ENCODE data around the gene RIPPLY2. TPM values are rescaled to one million over a fixed set of nuclear protein-coding genes. Genes with fewer than 3 reads are reported as not detected.

The RIPPLY2 gene
- total RNA-seq, 1 donor from 2014 or later = not detected

DNA sequence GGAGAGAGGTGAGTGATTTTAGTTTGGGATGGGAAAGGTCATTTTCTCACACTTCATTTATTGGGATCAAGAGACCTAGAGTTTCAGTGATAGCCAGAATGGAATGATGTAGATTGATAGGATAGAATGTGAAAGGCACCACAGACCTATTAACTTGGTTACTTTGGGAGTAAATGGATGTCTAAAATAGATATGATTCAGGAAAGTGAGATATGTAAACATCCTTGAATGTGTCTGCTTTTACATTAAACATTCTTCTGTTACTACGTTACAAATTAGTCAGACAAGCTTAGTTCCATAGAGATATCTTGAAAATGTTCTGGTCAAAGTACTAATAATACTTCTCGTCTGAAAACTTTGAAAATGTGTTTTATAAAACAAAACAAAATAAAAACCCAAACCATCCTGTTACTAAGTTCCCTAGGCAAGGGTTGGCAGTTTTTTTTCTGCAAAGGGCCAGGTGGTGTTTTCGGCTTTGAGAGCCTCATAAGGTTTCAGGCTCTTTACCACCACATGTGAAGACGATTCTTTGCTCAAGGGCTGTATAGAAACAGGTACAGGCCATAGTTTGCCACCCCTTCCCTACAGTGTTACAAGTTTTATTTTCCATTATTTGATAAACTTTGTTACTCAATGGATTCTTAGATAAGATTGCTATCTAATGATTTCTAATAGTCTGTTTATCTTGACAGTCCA is 9.8 kb downstream of the RIPPLY2 start:
- no peaks in the 10 kb centered on the region for H3K36me3 ChIP-seq (ENCODE audit: control insufficient read depth, insufficient read depth, low read length)

DNA sequence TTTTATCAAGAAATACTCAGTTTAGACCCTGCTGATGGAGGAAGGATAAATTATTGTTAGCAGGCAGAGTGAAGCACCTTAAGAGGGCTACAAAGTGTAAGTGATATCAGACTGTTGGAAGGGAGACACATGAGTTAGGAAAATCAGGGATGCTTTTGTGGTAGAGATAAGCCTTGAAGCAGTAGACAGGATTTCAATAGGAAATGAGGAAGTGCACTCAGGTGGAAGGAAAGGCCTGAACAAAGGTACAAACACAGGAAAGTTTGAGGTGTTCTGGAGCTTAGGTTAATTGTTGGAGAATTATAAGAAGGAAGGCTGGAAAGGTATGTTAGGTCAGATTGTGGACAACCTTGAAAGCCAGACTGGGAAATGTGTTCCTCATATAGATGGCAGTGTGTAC is 13.9 kb downstream of the RIPPLY2 start:
- Histone ChIP-seq H3K27me3 (ENCODE audit: control insufficient read depth, insufficient read depth, low read length) (no peaks in the 10 kb centered on the region), H3K36me3 (ENCODE audit: control insufficient read depth, insufficient read depth, low read length) (no peaks in the 10 kb centered on the region), H3K4me3 (ENCODE audit: low read depth, low read length) (no peak overlapping the region)
- no peak for DNase-seq (ENCODE audit: low read depth)
- TF ChIP-seq, protein P1, sequence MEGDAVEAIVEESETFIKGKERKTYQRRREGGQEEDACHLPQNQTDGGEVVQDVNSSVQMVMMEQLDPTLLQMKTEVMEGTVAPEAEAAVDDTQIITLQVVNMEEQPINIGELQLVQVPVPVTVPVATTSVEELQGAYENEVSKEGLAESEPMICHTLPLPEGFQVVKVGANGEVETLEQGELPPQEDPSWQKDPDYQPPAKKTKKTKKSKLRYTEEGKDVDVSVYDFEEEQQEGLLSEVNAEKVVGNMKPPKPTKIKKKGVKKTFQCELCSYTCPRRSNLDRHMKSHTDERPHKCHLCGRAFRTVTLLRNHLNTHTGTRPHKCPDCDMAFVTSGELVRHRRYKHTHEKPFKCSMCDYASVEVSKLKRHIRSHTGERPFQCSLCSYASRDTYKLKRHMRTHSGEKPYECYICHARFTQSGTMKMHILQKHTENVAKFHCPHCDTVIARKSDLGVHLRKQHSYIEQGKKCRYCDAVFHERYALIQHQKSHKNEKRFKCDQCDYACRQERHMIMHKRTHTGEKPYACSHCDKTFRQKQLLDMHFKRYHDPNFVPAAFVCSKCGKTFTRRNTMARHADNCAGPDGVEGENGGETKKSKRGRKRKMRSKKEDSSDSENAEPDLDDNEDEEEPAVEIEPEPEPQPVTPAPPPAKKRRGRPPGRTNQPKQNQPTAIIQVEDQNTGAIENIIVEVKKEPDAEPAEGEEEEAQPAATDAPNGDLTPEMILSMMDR (IDR thresholded peaks at IDR 0.05; ENCODE audit: insufficient read depth, low read length, poor library complexity, severe bottlenecking) = no peak

More for the DNA sequence above, 9.8 kb downstream of the RIPPLY2 start:
- DNase-seq (ENCODE audit: low read depth) = no peak
- TF ChIP-seq, protein P1 (IDR thresholded peaks at IDR 0.05; ENCODE audit: insufficient read depth, low read length, poor library complexity, severe bottlenecking) = no peak
- Histone ChIP-seq H3K4me3 (ENCODE audit: low read depth, low read length) (no peak overlapping the region), H3K27me3 (ENCODE audit: control insufficient read depth, insufficient read depth, low read length) (no peaks in the 10 kb centered on the region)

DNA sequence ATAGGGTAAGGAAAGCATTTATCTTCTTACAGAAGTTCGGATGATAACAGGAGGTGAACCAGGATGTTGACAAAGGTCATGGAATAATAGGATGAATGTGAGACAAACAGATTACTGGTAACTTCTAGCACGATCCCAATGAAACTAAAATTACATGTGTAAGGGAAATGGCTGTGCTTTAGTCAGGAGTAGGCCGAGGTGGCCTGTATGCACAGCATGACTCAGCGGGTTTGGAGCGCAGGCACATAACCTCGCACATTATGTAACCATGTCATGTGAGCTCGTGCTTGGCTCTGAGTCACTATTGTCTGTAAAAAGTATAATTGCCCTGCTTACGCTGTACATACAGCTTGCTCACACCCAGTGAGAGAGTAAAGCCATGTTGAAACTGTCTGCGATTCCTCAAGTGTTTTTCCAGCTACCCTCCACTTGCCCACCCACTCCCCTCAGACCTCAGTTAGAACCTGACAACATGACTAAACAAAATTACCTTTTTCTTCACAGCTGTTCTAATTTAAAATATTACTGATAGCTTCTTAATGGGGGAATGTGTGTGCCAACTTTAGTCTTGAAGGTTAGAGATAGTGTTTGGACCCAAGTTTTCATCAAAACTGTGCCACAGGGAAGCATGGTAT is 14.5 kb downstream of the RIPPLY2 start:
- Histone ChIP-seq H3K4me3 (ENCODE audit: low read depth, low read length) (no peak overlapping the region), H3K36me3 (ENCODE audit: control insufficient read depth, insufficient read depth, low read length) (no peaks in the 10 kb centered on the region), H3K27me3 (ENCODE audit: control insufficient read depth, insufficient read depth, low read length) (no peaks in the 10 kb centered on the region)
- DNase-seq (ENCODE audit: low read depth) = no peak
- TF ChIP-seq, protein P1 (IDR thresholded peaks at IDR 0.05; ENCODE audit: insufficient read depth, low read length, poor library complexity, severe bottlenecking) = no peak

DNA sequence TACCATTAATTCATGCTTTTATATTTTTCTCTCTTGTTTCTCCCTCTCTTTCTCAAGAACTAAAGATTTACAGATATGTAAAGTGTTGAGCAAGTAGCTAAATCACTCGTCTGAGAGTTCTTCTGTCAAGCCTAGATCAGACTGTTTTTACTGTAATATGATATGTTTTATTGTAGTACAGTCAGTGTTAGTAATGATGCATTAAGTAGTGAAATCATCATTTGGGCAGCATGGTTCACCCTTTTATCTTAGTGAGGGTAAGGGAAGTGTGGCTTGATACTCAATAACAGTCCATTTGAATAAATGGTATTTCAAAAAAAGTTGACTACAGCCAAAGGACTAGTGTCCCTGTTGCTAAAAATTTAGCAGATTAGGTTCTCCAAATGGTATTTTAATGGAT is 15.5 kb downstream of the RIPPLY2 start:
- no peaks in the 10 kb centered on the region for H3K36me3 ChIP-seq (ENCODE audit: control insufficient read depth, insufficient read depth, low read length)
- TF ChIP-seq, protein P1 (IDR thresholded peaks at IDR 0.05; ENCODE audit: insufficient read depth, low read length, poor library complexity, severe bottlenecking) = no peak
- no peak for DNase-seq (ENCODE audit: low read depth)
- H3K27me3 ChIP-seq (ENCODE audit: control insufficient read depth, insufficient read depth, low read length) = no peaks in the 10 kb centered on the region
- H3K4me3 ChIP-seq (ENCODE audit: low read depth, low read length) = no peak overlapping the region

DNA sequence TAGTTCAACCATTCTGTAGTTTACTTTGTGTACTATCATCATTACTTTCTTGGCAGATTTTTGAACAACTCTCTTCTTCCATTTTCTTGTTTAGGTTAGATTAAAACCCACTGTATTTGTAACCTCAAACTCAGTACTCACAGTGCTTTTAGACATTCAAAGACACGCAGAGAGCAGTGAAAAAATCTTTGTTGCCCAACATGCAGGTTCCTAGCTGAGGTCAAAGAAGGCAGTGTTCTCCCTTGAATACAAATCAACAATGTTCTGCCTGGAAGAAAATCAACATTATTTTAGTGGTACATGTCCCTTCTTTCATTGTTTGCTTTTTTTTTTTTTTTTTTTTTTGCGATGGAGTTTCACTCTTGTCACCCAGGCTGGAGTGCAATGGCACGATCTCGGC is 17.5 kb downstream of the RIPPLY2 start:
- DNase-seq (ENCODE audit: low read depth) = no peak
- Histone ChIP-seq H3K36me3 (ENCODE audit: control insufficient read depth, insufficient read depth, low read length) (no peaks in the 10 kb centered on the region), H3K27me3 (ENCODE audit: control insufficient read depth, insufficient read depth, low read length) (no peaks in the 10 kb centered on the region), H3K4me3 (ENCODE audit: low read depth, low read length) (no peak overlapping the region)
- TF ChIP-seq, protein P1 (IDR thresholded peaks at IDR 0.05; ENCODE audit: insufficient read depth, low read length, poor library complexity, severe bottlenecking) = no peak
